ENCODE data around the gene CAPG.

- TF ChIP-seq, protein P1, sequence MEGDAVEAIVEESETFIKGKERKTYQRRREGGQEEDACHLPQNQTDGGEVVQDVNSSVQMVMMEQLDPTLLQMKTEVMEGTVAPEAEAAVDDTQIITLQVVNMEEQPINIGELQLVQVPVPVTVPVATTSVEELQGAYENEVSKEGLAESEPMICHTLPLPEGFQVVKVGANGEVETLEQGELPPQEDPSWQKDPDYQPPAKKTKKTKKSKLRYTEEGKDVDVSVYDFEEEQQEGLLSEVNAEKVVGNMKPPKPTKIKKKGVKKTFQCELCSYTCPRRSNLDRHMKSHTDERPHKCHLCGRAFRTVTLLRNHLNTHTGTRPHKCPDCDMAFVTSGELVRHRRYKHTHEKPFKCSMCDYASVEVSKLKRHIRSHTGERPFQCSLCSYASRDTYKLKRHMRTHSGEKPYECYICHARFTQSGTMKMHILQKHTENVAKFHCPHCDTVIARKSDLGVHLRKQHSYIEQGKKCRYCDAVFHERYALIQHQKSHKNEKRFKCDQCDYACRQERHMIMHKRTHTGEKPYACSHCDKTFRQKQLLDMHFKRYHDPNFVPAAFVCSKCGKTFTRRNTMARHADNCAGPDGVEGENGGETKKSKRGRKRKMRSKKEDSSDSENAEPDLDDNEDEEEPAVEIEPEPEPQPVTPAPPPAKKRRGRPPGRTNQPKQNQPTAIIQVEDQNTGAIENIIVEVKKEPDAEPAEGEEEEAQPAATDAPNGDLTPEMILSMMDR (IDR thresholded peaks at IDR 0.05), result no peak
- no peak for TF ChIP-seq POLR2AphosphoS5 (IDR thresholded peaks at IDR 0.05)
- TF ChIP-seq POLR2A (IDR thresholded peaks at IDR 0.05), result no peak
- TF ChIP-seq EP300 (IDR thresholded peaks at IDR 0.05; ENCODE audit: low read depth), result no peak
Measured at GRCh38 chr2:85387754-85388153, 22.4 kb downstream of the CAPG start.

Measured in transverse colon (tissue), 4 donors.